T-cell (primary cell): ENCODE measurements around the gene PRICKLE2. TPM values are rescaled to one million over a fixed set of nuclear protein-coding genes. Genes with fewer than 3 reads are reported as not detected.

Experiments used
- ATAC-seq, 4 experiments: fragments of 200-7000 bp in 3 of 4; fragments of 150-1000 bp in 1 of 4; cut with Tn5 transposase; replicated peaks in 1 of 4; 1 replicate in 3 of 4; 2 replicates in 1 of 4; pipeline ENCODE4 v1.10.0; 2021; ENCODE audit warnings: moderate library complexity in 3 of 4, mild to moderate bottlenecking in 2 of 4, moderate number of reproducible peaks in 1 of 4
- CTCF ChIA-PET, 2 donors: fragments of 300-600 bp; sonication (Branson Sonifier 250); formaldehyde crosslinking; loops; one replicate each; lab custom pipeline; 2022; ENCODE audit warnings: antibody characterized with exemption in 2 of 2; lab: Charles Lee
- POLR2A ChIA-PET, 2 donors: fragments of 300-600 bp; sonication (Branson Sonifier 250); formaldehyde crosslinking; loops; one replicate each; lab custom pipeline; 2022; ENCODE audit warnings: antibody characterized with exemption in 2 of 2; lab: Charles Lee
- DNase-seq, 35 experiments: peaks; one replicate each; pipeline versions ENCODE4 v3.0.0 to v3.0.0-alpha.2; 2013 to 2023
- H3K27ac ChIP-seq: one replicate; pipeline ENCODE4 v1.5.1; 2013; ENCODE audit warnings: low read length
- H3K27me3 ChIP-seq, 2 experiments: replicated peaks in 1 of 2; 1 replicate in 1 of 2; 2 replicates in 1 of 2; pipeline versions ENCODE4 v1.6.1 to v1.7.0; 2013; ENCODE audit warnings: low read length in 1 of 2, mixed read lengths in 1 of 2; ENCODE audit not compliant: control insufficient read depth in 2 of 2, insufficient read depth in 2 of 2; ENCODE audit errors: extremely low read depth in 1 of 2
- H3K36me3 ChIP-seq, 2 donors: 1 replicate in 1 of 2; 2 replicates in 1 of 2; pipeline versions ENCODE4 v1.6.1 to v1.7.0; 2013; ENCODE audit warnings: low read length in 1 of 2; ENCODE audit not compliant: control insufficient read depth in 2 of 2, insufficient read depth in 1 of 2; ENCODE audit errors: extremely low read depth in 1 of 2
- H3K4me1 ChIP-seq, 2 experiments: 1 replicate in 1 of 2; 2 replicates in 1 of 2; pipeline versions ENCODE4 v1.6.1 to v1.7.0; 2013; ENCODE audit warnings: low read length in 2 of 2, mixed read lengths in 1 of 2; ENCODE audit not compliant: insufficient read depth in 2 of 2, control insufficient read depth in 1 of 2; ENCODE audit errors: extremely low read depth in 1 of 2
- H3K4me3 ChIP-seq, 2 donors: 1 replicate in 1 of 2; 2 replicates in 1 of 2; pipeline versions ENCODE4 v1.5.1 to v1.7.0; 2013; ENCODE audit warnings: mild to moderate bottlenecking in 2 of 2, low read length in 1 of 2, moderate library complexity in 1 of 2; ENCODE audit not compliant: control insufficient read depth in 1 of 2; ENCODE audit errors: extremely low read depth in 1 of 2
- H3K9me3 ChIP-seq: 2 replicates; pipeline ENCODE4 v1.7.0; 2013
- H3K27ac Mint-ChIP-seq, 2 donors: one replicate each; pipeline ENCODE4 v1.8.0; 2020 to 2021; ENCODE audit warnings: mild to moderate bottlenecking in 2 of 2, mixed read lengths in 2 of 2
- H3K27me3 Mint-ChIP-seq, 2 donors: one replicate each; pipeline ENCODE4 v1.8.0; 2021 to 2022; ENCODE audit warnings: mixed read lengths in 2 of 2
- H3K36me3 Mint-ChIP-seq: one replicate; pipeline ENCODE4 v1.8.0; 2021; ENCODE audit warnings: mixed read lengths
- H3K4me1 Mint-ChIP-seq, 3 donors: one replicate each; pipeline ENCODE4 v1.8.0; 2020 to 2022; ENCODE audit warnings: mixed read lengths in 3 of 3, mild to moderate bottlenecking in 1 of 3
- H3K4me3 Mint-ChIP-seq, 3 donors: one replicate each; pipeline ENCODE4 v1.8.0; 2020 to 2022; ENCODE audit warnings: mild to moderate bottlenecking in 3 of 3, mixed read lengths in 3 of 3, moderate library complexity in 3 of 3
- H3K9me3 Mint-ChIP-seq, 3 donors: one replicate each; pipeline ENCODE4 v1.8.0; 2020 to 2022; ENCODE audit warnings: mixed read lengths in 3 of 3
- WGBS: methylation state at CpG from one replicate; pipeline ENCODE4 v1.1.5; 2013; ENCODE audit warnings: missing lambda C conversion rate; ENCODE audit not compliant: insufficient coverage; 5-methylcytosine and 5-hydroxymethylcytosine counted together
- total RNA-seq, 35 experiments: library from RNA in 6 of 35; stranded (reverse) in 6 of 35; fragments of 120-200 nt in 1 of 35; gene quantifications; one replicate each; pipeline versions ENCODE4 v1.2.1 to v1.2.4 and lab custom pipeline; 2013 to 2026

The PRICKLE2 gene
- total RNA-seq, 5 donors from 2014 or later (not counting 1 experiment from before 2014, with no cell fraction given), result 0.06 to 0.13 (median 0.09) TPM; not detected in 2

GRCh38 chr3:64125561-64125960, 99.7 kb downstream of the PRICKLE2 start:
- Histone ChIP-seq H3K27me3 (peaks cover 0 to 3% of the 10 kb centered on the region in 2 experiments), H3K27ac (no peak overlapping the region), H3K4me3 (no peak overlapping the region), H3K4me1 (no peaks in the 10 kb centered on the region), H3K9me3 (no peaks in the 10 kb centered on the region), H3K36me3 (no peaks in the 10 kb centered on the region)
- WGBS, result no CpG with 5 or more reads among the region's 2 CpGs
- Mint-ChIP-seq H3K36me3 (no peaks in the 10 kb centered on the region), H3K27me3 (peaks cover 7 to 11% of the 10 kb centered on the region in 2 donors), H3K4me1 (no peaks in the 10 kb centered on the region), H3K27ac (no peak overlapping the region), H3K4me3 (no peak overlapping the region), H3K9me3 (no peaks in the 10 kb centered on the region)
- POLR2A ChIA-PET, result no interaction called here
- no peak for ATAC-seq
- DNase-seq, result no peak
- CTCF ChIA-PET, result no interaction called here

GRCh38 chr3:64123931-64124330, 101.3 kb downstream of the PRICKLE2 start:
- POLR2A ChIA-PET, result no interaction called here
- H3K36me3 Mint-ChIP-seq, result no peaks in the 10 kb centered on the region
- DNase-seq (no peak), ATAC-seq (no peak)
- peaks cover 0 to 5% (median 3%) of the 10 kb centered on the region in 3 donors for H3K9me3 Mint-ChIP-seq
- Histone ChIP-seq H3K27ac (no peak overlapping the region), H3K9me3 (no peaks in the 10 kb centered on the region), H3K36me3 (no peaks in the 10 kb centered on the region), H3K27me3 (peaks cover 0 to 3% of the 10 kb centered on the region in 2 experiments), H3K4me3 (no peak overlapping the region), H3K4me1 (no peaks in the 10 kb centered on the region)
- H3K27ac Mint-ChIP-seq, result no peak overlapping the region
- CTCF ChIA-PET, result no interaction called here
- no CpG with 5 or more reads among the region's 2 CpGs for WGBS
- peaks cover 8 to 11% of the 10 kb centered on the region in 2 donors for H3K27me3 Mint-ChIP-seq
- H3K4me3 Mint-ChIP-seq, result no peak overlapping the region
- no peaks in the 10 kb centered on the region for H3K4me1 Mint-ChIP-seq

GRCh38 chr3:64122476-64122875, 102.8 kb downstream of the PRICKLE2 start:
- 89% methylated on average over 3 of the region's 3 CpGs for WGBS
- Histone ChIP-seq H3K9me3 (no peaks in the 10 kb centered on the region), H3K4me1 (no peaks in the 10 kb centered on the region), H3K27ac (no peak overlapping the region), H3K4me3 (no peak overlapping the region), H3K27me3 (no peaks in the 10 kb centered on the region), H3K36me3 (no peaks in the 10 kb centered on the region)
- no peak overlapping the region for H3K4me3 Mint-ChIP-seq
- H3K36me3 Mint-ChIP-seq, result no peaks in the 10 kb centered on the region
- ATAC-seq (no peak), DNase-seq (no peak)
- ChIA-PET CTCF (no interaction called here), POLR2A (no interaction called here)
- H3K27me3 Mint-ChIP-seq, result peaks cover 6 to 9% of the 10 kb centered on the region in 2 donors
- no peaks in the 10 kb centered on the region for H3K4me1 Mint-ChIP-seq
- H3K27ac Mint-ChIP-seq, result no peak overlapping the region
- H3K9me3 Mint-ChIP-seq, result peaks cover 2 to 15% (median 6%) of the 10 kb centered on the region in 3 donors

- no CpG with 5 or more reads among the region's 3 CpGs for WGBS
- H3K27ac Mint-ChIP-seq, result no peak overlapping the region
- no peaks in the 10 kb centered on the region for H3K36me3 Mint-ChIP-seq
- H3K4me3 Mint-ChIP-seq, result no peak overlapping the region
- Histone ChIP-seq H3K4me1 (no peaks in the 10 kb centered on the region), H3K9me3 (no peaks in the 10 kb centered on the region), H3K27me3 (no peaks in the 10 kb centered on the region), H3K27ac (no peak overlapping the region), H3K36me3 (no peaks in the 10 kb centered on the region), H3K4me3 (no peak overlapping the region)
- DNase-seq, result no peak
- H3K9me3 Mint-ChIP-seq, result peaks cover 2 to 16% (median 6%) of the 10 kb centered on the region in 3 donors
- no peaks in the 10 kb centered on the region for H3K4me1 Mint-ChIP-seq
- peaks cover 6 to 10% of the 10 kb centered on the region in 2 donors for H3K27me3 Mint-ChIP-seq
- ChIA-PET CTCF (no interaction called here), POLR2A (no interaction called here)
- ATAC-seq, result no peak
These were observed 103.4 kb downstream of the PRICKLE2 start for GRCh38 chr3:64121750-64122311.

GRCh38 chr3:64120876-64121275, 104.4 kb downstream of the PRICKLE2 start:
- ATAC-seq, result no peak
- no peaks in the 10 kb centered on the region for H3K36me3 ChIP-seq
- no peaks in the 10 kb centered on the region for H3K36me3 Mint-ChIP-seq
- H3K27ac ChIP-seq, result no peak overlapping the region
- H3K9me3 ChIP-seq, result no peaks in the 10 kb centered on the region
- H3K4me1 ChIP-seq, result no peaks in the 10 kb centered on the region
- peaks cover 3 to 16% (median 6%) of the 10 kb centered on the region in 3 donors for H3K9me3 Mint-ChIP-seq
- H3K27me3 ChIP-seq, result no peaks in the 10 kb centered on the region
- H3K4me3 Mint-ChIP-seq, result no peak overlapping the region
- 29% methylated on average over 2 of the region's 5 CpGs for WGBS
- CTCF ChIA-PET, result no interaction called here
- DNase-seq, result no peak
- no peak overlapping the region for H3K4me3 ChIP-seq
- peaks cover 6 to 11% of the 10 kb centered on the region in 2 donors for H3K27me3 Mint-ChIP-seq
- H3K4me1 Mint-ChIP-seq, result no peaks in the 10 kb centered on the region
- no peak overlapping the region for H3K27ac Mint-ChIP-seq
- POLR2A ChIA-PET, result no interaction called here

- Mint-ChIP-seq H3K27me3 (peaks cover 6 to 19% of the 10 kb centered on the region in 2 donors), H3K9me3 (peaks cover 13 to 20% (median 18%) of the 10 kb centered on the region in 3 donors), H3K4me1 (no peaks in the 10 kb centered on the region), H3K4me3 (no peak overlapping the region), H3K27ac (no peak overlapping the region), H3K36me3 (no peaks in the 10 kb centered on the region)
- POLR2A ChIA-PET, result no interaction called here
- H3K27me3 ChIP-seq, result peaks cover 0 to 11% of the 10 kb centered on the region in 2 experiments
- H3K36me3 ChIP-seq, result no peaks in the 10 kb centered on the region
- CTCF ChIA-PET, result no interaction called here
- H3K27ac ChIP-seq, result no peak overlapping the region
- no peaks in the 10 kb centered on the region for H3K9me3 ChIP-seq
- WGBS, result no CpG with 5 or more reads among the region's 1 CpG
- H3K4me3 ChIP-seq, result no peak overlapping the region
- no peaks in the 10 kb centered on the region for H3K4me1 ChIP-seq
- DNase-seq (no peak), ATAC-seq (no peak)
These were observed 107.8 kb downstream of the PRICKLE2 start for GRCh38 chr3:64117483-64117882.
